Natural killer cell (primary cell): ENCODE data around the gene SOHLH2. TPM values are rescaled to one million over a fixed set of nuclear protein-coding genes. Genes with fewer than 3 reads are reported as not detected.

Experiments
- total RNA-seq, 4 donors: library from RNA; stranded (reverse); fragments of 120-200 nt in 1 of 4; gene quantifications; one replicate each; pipeline versions ENCODE4 v1.2.3 to v1.2.4, GENCODE V29; 2013 to 2022

SOHLH2 gene
- total RNA-seq, 3 donors from 2014 or later (not counting 1 experiment from before 2014, with no cell fraction given), result not detected

Other genes with a start within 250 kb of the SOHLH2 start
- gene DCLK1, start 83.2 kb downstream of the SOHLH2 start, total RNA-seq, result not detected
- not detected for gene CCDC169, start 83.3 kb upstream of the SOHLH2 start, total RNA-seq
- gene SPART, start 131.8 kb upstream of the SOHLH2 start, total RNA-seq, result 10 to 100 TPM; 29.2 to 31.2 (median 30.6) TPM
- 1 to 10 TPM in 1 of 3 donors, under 1 TPM in 1, not detected in 1; 0.20 to 7.7 TPM for gene CCNA1, start 217.9 kb upstream of the SOHLH2 start, total RNA-seq